ENCODE data around the gene ITGB3.

ITGB3 gene

GRCh38 chr17:47240806-47241205 is 12.8 kb upstream of the ITGB3 start:
- TF ChIP-seq, protein P1, sequence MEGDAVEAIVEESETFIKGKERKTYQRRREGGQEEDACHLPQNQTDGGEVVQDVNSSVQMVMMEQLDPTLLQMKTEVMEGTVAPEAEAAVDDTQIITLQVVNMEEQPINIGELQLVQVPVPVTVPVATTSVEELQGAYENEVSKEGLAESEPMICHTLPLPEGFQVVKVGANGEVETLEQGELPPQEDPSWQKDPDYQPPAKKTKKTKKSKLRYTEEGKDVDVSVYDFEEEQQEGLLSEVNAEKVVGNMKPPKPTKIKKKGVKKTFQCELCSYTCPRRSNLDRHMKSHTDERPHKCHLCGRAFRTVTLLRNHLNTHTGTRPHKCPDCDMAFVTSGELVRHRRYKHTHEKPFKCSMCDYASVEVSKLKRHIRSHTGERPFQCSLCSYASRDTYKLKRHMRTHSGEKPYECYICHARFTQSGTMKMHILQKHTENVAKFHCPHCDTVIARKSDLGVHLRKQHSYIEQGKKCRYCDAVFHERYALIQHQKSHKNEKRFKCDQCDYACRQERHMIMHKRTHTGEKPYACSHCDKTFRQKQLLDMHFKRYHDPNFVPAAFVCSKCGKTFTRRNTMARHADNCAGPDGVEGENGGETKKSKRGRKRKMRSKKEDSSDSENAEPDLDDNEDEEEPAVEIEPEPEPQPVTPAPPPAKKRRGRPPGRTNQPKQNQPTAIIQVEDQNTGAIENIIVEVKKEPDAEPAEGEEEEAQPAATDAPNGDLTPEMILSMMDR (IDR thresholded peaks at IDR 0.05), result no peak

DNA sequence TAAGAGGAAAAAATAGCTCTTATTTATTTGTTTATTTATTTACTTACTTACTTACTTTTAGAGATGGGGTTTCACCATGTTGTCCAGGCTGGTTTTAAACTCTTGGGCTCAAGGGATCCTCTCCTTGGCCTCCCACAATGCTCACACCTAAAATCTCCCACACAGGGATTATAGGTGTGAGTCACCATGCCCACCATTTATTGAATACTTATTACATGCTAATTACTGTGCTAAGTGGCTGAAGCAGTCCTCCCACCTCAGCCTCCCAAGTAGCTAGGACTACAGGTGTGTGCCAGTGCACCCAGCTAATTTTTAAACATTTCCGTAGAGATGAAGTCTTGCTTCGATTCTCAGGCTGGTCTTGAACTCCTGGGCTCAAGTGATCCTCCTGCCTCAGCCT is 11.0 kb upstream of the ITGB3 start:
- TF ChIP-seq, protein P1 (IDR thresholded peaks at IDR 0.05), result no peak

DNA sequence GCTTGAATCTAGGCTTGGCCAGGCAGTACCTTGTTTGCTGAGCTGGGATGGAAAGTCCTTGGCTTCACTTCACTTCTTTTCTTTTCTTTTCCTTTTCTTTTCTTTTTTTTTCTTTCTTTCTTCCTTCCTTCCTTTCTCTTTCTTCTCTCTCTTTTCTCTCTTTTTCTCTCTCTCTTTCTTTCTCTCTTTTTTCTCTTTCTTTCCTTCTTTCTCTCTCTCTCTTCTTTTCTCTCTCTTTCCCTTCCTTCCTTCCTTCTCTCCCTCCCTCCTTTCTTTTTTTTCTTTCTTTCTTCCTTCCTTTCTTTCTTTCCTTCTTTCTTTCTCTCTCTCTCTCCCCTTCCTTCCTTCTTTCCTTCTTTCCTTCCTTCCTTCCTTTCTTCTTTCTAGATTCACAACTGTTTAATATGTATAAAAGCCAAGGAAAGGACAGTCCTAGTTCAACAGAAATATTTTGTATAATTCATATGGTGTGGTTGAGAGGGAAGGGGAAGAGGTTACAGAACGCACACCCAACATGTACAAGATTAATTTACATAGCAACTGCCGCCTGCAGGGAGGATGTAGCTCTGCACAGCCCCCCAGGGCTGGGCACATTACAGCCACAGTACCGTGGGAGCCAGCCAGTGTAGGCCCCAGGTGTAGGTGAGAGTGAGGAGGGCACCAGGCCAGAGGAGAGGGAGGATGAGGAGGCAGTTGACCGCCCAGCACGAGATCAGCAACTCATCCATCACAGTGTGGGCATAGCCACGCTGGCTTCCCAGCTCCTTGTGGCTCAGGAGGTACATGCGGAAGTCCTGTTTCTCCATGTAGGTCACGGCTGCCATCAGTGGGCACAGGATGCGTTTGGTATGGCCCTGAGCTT is 9.7 kb upstream of the ITGB3 start:
- TF ChIP-seq, protein P1 (IDR thresholded peaks at IDR 0.05), result no peak

DNA sequence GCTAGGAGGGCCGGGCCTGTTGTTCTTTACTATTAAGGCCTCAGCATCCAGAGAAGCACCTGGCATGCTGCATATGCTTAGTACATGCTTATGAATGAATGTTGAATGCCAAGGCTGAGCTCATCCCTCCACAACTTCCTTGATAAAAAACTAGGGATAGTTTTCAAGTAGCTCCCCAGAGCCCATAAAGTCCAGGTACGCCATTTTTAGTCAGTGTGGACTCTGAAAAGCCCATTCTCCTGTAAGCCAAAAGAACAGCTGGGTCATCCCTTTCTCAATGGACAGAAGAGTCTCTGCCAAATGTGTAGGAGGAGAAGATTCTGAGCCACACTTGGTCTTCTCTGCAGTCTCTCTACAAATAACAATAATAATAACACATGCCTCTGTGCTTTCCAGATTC is 8.9 kb upstream of the ITGB3 start:
- TF ChIP-seq, protein P1 (IDR thresholded peaks at IDR 0.05), result no peak

DNA sequence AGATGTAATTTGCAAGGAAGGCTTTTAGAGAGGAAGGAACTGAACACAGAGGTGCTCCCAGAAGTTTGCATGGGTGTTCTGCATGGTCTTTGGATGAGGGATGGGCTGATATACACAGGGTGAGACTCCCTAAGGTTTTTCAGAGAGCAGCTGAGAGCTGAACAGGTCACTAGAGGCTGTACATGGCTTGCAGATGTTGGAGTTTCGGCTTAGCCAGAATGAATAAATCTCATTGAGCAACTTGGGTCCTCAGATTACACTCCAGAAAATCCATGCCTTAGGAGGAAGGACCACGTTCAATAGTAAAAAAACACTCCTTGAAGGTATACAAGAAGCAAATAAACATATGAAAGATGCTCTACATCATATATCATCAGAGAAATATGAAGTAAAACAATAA is 7.5 kb upstream of the ITGB3 start:
- TF ChIP-seq, protein P1 (IDR thresholded peaks at IDR 0.05), result no peak

GRCh38 chr17:47250855-47251254 is 2.8 kb upstream of the ITGB3 start:
- TF ChIP-seq, protein P1 (IDR thresholded peaks at IDR 0.05), result no peak

DNA sequence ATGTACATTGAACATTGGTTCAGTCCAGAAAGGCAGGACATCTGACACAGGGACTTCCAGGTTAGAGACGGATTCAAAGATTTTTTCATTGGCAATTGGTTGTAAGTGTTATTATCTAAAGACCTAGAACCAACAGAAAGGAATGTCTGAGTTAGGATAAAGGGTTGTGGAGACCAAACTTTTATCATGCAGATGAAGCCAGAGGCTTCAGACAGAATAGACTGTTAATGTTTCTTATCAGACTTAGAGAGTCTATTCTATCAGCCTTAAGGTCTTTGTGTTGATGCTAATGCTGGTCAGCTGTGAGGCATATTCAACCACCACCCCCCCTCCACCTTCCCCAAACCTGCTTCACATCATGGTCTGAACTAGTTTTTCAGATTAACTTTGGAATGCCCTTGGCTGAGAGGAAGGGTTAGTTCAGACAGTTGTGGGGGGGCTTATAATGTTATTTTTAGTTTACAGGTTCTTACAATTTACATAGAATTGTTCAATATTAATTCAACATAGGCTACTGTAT is 2.1 kb upstream of the ITGB3 start:
- TF ChIP-seq, protein P1 (IDR thresholded peaks at IDR 0.05), result no peak
